GM21381 (cell line): ENCODE data around the gene TNNI2.
"Not testable (repeated sequence)": the region's sequence is repeated elsewhere in the genome, so short reads cannot be mapped to it uniquely, and the experiment has no call there.

ENCODE experiments used
- ATAC-seq: cut with Tn5 transposase; IDR thresholded peaks from one replicate; pipeline ENCODE4 v1.9.1; 2021; ENCODE audit warnings: mild to moderate bottlenecking, moderate library complexity; ENCODE audit not compliant: unreplicated experiment

Gene TNNI2

DNA sequence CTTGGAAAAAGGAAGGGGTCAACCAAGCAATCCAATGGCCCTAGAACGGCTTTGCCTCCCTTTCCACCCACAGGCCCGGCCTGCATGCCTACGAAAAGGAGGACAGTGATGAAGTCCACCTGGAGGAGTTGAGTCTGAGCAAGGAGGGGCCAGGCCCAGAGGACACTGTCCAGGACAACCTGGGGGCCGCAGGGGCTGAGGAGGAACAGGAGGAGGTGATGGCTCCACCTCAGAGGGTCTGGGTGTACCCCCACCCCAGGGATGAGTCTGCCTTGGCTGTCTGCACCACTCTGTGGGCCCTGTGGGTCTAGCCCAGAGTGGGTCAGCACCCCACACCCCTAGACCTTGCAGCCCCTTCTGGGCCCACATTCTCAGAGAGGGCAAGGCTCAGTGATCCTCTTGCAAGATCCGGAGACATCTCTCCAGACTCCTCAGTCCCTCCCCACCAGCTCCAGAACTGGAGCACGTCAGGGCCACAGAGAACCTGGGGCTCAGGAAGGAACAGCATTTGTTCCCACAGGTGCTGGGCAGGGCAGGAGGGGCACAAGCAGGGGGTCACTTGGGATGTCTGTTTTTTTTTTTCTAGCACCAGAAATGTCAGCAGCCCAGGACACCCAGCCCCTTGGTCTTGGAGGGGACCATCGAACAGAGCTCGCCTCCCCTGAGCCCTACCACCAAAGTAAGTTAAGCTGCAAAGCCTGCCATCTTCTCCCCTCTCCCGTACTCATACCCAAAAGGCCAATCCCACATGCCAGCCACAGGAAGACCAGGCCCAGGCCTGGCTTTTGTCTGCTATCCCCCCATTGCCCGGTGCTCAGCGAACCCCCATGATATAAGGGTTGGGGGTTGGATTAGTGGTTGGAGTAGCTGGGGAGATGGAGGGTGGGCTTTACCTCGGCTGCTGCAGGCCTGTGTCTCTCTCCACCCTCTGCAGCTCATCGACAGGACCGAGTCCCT lies 44.8 kb downstream of the TNNI2 start:
- no peak for ATAC-seq

DNA sequence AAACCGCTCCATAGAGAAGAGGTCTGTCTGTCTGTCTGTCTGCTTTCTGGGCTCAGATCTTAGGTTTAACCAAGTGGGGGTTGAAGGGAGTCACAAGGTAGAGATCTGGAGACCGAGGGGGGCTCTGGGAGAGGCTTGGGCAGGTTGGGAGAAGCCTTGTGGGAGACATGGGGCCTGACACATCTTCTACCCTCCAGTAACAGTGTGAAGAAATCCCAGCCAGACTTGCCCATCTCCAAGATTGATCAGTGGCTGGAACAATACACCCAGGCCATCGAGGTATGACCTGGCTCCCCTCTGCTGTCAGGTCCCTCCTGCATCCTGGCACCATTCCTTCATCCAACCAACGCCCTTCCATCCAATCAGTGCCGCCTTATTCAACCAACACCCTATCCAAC lies 45.5 kb downstream of the TNNI2 start:
- no peak for ATAC-seq

DNA sequence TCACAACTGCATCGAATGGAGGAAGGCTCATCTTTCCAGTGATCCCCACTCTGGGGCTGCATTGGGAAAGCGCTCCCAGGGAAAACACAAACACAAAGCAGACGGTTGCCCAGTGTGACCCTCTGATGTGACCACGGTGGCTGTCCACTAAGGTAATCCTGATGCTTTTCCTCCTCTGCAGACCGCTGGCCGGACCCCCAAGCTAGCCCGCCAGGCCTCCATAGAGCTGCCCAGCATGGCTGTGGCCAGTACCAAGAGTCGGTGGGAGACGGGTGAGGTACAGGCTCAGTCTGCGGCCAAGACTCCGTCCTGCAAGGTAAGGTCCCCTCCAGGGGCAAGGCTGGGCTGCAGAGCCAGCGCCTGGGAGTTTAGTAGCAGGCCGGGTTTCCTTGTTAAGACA lies 47.8 kb downstream of the TNNI2 start:
- ATAC-seq = not testable (repeated sequence)

DNA sequence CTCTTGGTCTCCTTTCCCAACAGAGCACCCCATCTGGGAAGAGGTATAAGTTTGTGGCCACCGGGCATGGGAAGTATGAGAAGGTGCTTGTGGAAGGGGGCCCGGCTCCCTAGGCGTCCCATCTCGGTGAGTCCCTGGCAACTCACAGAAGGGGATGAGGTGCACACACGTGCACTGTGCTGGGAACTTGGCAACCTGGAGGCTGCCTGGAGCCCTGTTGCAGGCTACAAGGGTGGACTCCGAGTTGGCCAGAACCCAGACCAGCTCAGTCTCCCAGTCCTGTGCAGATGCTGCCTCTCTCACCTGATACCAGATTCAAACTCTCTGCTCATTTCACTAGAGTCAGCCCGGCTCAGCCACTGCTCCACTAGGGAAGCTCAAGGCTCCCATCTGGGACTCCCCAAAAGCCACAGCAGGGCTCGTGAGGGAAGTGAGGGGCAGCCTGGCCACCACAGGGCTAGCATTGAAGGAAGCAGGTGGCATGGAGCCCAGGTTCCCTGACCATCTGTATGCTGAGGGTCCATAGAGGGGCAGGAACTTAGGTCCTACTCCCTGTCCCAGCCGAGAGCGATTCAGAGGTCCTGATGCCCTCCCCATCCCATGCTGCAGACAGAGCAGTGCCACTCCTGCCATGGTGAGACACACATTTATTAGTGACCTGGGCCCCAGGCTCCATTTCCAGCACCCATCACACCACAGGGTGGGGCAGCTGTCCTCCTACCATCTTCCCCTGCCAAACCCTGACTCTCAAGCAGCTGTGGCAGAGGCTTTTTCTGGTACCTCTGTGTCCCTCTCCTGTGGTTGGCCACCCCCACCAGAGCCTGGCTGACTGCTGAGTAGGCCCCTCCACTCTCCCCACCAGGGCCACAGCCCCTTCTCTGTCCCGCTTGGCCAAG lies 48.9 kb downstream of the TNNI2 start:
- no peak for ATAC-seq

DNA sequence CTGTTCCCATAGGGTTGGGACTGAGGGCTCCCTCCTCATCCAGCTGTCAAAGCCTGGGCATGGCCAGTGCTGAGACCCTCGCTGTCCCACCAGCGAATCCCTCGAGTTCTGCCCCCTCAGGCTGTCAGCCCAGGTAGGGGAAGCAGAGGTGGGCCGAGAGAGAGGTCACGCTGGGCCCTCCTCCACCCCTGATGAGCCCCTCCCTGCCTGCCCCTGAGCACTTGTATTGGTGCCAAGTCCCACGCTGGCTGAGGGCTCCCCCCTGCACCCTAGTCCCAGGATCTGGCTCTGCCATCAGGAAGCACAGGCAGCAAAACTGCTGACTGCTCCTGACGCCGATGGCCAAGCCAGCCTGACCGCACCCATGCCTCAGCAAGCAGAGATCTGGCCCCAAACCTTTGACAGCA lies 49.6 kb downstream of the TNNI2 start:
- no peak for ATAC-seq

DNA sequence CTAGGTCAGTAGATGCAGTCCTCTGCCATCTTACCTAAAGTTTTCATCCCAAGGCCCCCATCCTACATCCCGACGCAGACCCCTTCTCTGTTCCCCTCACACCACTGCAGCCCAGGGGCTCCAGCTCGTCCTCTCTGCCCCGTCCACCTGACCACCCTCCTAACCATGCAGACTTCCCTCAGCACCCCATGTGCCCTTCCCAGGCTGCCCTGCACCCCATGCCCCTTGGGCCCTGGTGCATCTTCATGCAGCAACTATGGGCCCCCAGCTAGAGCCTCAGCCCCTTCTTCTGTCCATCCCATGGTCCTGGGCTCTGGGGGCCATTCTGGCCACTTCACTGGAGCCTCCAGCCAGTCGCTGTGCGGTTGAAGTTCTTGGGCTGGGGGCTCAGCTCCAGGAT lies 50.0 kb downstream of the TNNI2 start:
- no peak for ATAC-seq

DNA sequence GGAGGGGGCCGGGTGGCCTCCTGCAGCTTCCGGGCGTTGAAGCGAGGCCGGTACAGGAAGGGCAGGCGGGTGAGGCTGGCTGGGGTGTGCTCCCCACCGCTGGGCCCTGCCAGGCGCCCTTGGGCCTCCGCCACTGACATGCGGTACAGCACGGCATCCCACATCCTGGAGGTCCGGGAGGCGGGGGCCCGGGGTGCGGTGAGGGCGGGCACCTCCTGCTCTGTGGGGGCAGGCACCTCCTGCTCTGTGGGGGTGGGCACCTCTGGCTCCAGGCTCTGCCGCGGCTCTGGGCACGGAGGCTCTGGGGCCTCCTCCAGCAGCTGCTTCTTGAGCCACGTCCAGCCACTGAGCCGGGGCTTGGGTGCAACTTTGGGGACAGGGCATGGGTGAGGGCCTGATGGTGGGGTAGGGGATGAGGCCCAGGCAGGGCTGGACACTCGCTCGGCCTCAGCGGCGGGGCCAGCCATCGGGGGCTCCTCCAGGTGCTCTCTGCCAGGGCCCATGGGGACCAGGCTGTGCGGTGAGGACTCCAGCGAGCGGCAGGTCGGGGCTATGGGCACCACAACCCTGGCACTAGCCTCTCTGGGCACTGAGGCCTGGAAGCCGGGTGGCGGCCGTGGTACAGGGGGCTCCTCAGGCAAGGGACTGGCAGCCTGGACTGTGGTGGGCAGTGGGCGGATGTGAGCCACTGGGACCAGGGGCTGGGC lies 50.6 kb downstream of the TNNI2 start:
- no peak for ATAC-seq

DNA sequence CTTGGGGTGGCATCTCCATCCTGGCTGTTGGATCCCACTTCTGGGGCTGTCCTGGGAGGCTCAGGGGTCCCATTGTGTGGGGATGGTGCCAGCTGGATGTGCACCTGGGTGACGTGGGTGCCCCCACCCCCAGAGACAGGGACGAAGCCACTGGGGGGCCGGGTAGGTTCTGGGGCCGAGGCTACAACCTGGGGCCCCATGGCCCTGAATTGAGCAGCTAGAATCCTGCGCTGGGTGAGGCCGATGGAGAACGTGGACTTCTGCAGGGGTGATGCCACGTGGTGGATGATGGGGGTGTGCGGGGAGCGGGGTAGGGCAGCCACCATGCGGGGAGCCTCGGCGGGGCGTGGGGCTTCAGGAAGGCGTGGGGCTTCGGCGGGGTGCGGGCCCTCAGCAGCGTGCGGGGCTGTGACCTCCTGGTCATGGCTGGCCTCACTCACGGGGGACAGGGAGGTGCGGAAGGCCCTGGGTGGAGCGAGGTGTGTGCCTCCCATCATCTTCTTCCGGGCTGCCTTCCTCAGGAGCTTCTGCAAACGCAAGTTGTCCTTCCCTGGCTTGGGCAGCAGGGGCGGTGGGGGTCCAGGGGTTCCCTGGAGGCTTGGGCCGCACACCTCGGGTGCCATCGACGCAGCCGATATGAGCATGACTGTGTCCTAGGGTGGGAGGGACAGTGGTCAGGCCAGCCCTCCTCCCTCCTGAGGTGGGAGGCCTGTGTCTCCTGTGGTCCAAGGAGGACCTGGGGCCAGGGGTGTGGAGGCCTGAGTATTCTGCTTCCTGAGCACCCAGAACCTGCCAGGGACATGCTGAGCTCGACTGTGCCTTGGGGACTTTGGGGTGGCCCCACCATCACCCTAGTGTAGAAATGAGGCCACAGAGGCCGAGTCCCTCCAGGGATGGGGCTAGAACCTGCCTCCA lies 51.4 kb downstream of the TNNI2 start:
- ATAC-seq = no peak
